ENCODE results near the gene CSF3. TPM values are rescaled to one million over a fixed set of nuclear protein-coding genes. Genes with fewer than 3 reads are reported as not detected.
"Not testable (repeated sequence)": the region's sequence is repeated elsewhere in the genome, so short reads cannot be mapped to it uniquely, and the experiment has no call there.

CSF3 gene
- total RNA-seq, 1 donor from 2014 or later = not detected

DNA sequence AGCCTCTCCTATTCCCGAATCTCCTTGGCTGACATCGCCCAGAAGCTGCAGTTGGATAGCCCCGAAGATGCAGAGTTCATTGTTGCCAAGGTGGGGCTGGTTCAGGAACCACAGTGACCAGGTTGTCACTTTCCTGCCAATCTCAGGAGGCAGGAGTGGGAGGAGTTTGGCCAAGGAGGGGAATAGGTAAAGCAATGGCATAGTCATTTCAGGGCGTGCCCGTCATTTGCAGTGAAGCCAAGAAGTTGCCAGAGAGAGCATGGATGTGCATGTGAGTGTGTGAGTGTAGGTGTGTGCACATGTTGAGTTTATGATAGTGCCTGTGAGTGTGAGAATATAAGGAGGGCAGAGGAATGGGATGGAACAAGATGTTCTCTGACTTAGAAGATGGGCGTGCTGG is 19.8 kb upstream of the CSF3 start:
- no peak for ATAC-seq
- no peak for DNase-seq (ENCODE audit: missing footprints)
- intact Hi-C loops (cut with DNase I) = no loop called here

DNA sequence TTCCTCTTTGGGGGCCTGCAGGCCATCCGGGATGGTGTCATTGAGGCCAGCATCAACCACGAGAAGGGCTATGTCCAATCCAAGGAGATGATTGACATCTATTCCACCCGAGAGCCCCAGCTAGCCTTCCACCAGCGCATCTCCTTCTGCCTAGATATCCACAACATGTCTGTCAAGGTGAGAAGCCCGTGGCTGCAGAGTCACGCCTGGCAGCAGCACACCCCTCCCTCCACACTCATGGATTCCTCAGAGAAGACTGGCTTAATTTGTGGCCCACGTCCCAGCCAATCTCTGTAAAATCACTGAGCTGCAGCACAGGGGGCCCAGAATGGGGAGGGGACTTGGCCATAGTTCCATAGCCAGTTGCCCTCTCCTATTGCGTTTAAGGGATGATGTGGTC is 19.1 kb upstream of the CSF3 start:
- no peak for ATAC-seq
- intact Hi-C loops (cut with DNase I) = no loop called here
- DNase-seq (ENCODE audit: missing footprints) = no peak

DNA sequence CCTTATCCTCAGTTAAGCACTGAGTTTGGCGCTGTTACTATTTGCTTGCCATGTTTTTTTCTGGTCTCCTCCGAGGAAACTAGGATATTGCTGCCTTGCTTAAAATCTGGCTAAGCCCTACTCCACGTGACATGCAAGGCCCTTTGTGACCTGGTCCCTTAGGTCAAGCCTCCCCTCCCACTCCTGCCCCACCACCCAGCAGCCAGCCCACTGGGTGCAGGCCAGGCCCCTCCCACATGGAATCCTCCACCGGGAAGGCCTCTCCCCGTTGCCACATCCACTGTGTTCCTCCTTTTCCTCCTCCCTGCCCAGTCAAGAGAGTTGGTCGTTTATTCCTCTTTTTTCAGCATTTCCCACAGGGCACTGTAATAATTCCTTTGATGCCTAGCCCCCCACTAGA is 18.4 kb upstream of the CSF3 start:
- ATAC-seq (peak; percentile 77), DNase-seq (ENCODE audit: missing footprints) (peak; percentile 84)
- intact Hi-C loops (cut with DNase I) = no loop called here

DNA sequence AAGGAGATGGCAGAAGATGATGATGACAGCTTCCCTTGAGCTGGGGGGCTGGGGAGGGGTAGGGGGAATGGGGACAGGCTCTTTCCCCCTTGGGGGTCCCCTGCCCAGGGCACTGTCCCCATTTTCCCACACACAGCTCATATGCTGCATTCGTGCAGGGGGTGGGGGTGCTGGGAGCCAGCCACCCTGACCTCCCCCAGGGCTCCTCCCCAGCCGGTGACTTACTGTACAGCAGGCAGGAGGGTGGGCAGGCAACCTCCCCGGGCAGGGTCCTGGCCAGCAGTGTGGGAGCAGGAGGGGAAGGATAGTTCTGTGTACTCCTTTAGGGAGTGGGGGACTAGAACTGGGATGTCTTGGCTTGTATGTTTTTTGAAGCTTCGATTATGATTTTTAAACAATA is 17.7 kb upstream of the CSF3 start:
- DNase-seq (ENCODE audit: missing footprints) (no peak), ATAC-seq (peak; percentile 20)
- intact Hi-C loops (cut with DNase I) = no loop called here

DNA sequence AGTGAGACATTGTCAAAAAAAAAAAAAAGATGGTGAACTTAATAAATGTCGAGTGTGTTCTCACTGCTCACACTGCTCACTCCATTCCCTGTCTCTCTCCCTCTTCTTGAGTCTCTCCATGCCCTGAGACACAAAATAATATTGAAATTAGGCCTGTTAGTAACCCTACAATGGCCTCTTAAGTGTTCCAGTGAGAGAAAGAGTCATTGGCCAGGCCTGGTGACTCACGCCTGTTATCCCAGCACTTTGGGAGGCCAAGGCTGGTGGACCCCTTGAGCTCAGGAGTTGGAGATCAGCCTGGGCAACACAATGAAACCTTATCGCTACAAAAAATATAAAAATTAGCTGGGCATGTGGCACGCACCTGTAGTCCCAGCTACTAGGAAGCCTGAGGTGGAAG is 16.2 kb upstream of the CSF3 start:
- no peak for DNase-seq (ENCODE audit: missing footprints)
- intact Hi-C loops (cut with DNase I) = no loop called here
- ATAC-seq = no peak

DNA sequence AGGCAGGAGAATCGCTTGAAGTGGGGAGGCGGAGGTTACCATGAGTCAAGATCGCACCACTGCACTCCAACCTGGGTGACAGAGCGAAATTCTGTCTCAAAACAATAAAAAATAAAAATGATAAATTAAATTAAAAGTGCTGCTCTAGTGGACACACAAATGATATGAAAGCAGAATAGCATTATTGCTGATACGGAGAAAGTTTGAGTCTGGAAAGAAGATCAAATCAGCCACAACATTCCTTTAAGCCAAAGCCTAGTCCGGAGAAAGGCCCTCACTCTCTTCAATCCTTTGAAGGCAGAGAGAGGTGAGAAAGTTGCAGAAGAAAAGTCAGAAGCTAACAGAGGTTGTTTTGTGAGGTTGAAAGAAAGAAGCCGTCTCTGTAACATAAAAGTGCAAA is 15.1 kb upstream of the CSF3 start:
- intact Hi-C loops (cut with DNase I) = no loop called here
- DNase-seq (ENCODE audit: missing footprints) = no peak
- ATAC-seq = no peak

DNA sequence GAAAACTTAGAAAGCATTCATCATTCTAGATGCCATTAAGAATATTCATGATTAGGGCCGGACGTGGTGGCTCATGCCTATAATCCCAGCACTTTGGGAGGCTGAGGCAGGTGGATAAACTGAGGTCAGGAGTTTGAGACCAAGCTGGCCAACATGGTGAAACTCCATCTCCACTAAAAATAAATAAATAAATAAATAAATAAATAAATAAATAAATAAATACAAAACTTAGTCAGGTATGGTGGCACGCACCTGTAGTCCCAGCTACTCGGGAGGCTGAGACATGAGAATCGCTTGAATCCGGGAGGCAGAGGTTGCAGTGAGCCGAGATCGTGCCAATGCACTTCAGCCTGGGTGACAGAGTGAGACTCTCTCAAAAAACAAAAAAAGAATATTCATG is 13.9 kb upstream of the CSF3 start:
- intact Hi-C loops (cut with DNase I); DNase-seq (ENCODE audit: missing footprints); ATAC-seq: not testable (repeated sequence)

DNA sequence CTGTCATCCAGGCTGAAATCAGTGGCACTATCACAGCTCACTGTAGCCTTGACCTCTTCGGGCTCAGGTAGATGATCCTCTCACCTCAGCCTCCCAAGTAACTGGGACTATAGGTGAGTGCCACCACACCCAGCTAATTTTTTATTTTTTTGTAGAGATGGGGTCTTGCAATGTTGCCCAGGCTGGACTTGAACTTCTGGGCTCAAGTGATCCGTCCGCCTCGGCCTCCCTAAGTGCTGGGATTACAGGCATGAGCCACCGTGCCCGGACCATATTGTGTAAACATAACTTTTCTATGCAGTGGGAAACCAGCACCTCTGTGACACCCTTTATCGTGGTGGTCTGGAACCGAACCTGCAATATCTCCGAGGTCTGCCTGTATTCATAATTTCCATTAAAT is 11.2 kb upstream of the CSF3 start:
- no peak for ATAC-seq
- no peak for DNase-seq (ENCODE audit: missing footprints)
- intact Hi-C loops (cut with DNase I) = no loop called here

DNA sequence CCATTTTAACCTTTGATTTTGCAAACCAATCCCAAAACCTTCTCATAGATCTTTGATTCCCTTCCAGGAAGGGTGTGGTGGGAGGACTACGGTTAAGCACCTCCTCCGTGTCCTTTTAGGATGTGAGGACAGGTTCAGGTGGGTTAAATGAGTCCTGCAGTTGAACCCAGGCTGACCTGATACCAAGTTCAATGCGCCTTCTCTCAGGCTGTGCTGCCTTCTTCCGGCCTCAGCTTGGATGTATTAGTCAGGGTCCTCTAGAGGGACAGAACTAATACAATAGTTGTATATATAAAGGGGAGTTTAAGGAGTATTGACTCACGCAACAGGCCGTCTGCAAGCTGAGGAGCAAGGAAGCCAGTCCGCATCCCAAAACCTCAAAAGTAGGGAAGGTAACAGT is 10.5 kb upstream of the CSF3 start:
- no peak for DNase-seq (ENCODE audit: missing footprints)
- intact Hi-C loops (cut with DNase I) = no loop called here
- no peak for ATAC-seq

DNA sequence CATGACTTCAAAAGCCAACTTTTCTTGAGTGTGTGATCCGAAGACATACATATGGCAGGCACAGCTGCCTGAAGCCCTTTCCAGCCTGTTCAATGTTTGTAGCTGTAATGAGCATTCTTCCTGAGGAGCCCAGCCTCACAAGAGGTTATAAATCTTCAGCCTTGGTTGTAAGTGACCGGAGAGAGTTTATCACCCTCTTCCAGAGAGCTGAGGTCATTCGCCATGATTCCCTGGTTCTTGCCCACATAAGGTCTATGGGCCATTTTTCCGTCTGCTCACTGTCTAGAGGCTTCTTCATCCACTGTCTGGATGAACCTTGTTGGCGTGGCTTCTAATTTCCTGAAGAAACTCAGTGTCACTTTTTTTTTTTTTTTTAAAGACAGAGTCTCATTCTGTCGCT is 9.7 kb upstream of the CSF3 start:
- intact Hi-C loops (cut with DNase I) = no loop called here
- DNase-seq (ENCODE audit: missing footprints) (no peak), ATAC-seq (no peak)

DNA sequence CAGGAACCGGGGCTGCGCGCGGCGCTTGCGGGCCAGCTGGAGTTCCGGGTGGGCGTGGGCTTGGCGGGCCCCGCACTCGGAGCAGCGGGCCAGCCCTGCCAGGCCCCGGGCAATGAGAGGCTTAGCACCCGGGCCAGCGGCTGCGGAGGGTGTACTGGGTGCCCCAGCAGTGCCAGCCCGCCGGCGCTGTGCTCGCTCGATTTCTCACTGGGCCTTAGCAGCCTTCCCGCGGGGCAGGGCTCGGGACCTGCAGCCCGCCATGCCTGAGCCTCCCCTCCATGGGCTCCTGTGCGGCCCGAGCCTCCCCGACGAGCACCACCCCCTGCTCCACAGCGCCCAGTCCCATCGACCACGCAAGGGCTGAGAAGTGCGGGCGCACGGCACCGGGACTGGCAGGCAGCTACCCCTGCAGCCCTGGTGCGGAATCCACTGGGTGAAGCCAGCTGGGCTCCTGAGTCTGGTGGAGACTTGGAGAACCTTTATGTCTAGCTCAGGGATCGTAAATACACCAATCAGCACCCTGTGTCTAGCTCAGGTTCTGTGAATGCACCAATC is 4.2 kb upstream of the CSF3 start:
- intact Hi-C loops (cut with DNase I) = loop anchor here (5.0 kb wide), 2 partner anchors 181 to 276 kb away; partner anchors contain the start of gene CDC6
- not testable (repeated sequence) for DNase-seq (ENCODE audit: missing footprints); ATAC-seq

DNA sequence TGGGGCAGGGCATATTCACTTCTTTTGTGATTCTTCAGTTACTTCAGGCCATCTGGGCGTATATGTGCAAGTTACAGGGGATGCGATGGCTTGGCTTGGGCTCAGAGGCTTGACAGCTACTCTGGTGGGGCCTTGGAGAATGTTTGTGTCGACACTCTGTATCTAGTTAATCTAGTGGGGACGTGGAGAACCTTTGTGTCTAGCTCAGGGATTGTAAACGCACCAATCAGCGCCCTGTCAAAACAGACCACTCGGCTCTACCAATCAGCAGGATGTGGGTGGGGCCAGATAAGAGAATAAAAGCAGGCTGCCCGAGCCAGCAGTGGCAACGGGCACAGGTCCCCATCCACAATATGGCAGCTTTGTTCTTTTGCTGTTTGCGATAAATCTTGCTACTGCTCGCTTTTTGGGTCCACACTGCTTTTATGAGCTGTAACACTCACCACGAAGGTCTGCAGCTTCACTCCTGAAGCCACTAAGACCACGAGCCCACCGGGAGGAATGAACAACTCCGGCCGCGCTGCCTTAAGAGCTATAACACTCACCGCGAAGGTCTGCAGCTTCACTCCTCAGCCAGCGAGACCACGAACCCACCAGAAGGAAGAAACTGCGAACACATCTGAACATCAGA is 3.1 kb upstream of the CSF3 start:
- DNase-seq (ENCODE audit: missing footprints) = not testable (repeated sequence)

DNA sequence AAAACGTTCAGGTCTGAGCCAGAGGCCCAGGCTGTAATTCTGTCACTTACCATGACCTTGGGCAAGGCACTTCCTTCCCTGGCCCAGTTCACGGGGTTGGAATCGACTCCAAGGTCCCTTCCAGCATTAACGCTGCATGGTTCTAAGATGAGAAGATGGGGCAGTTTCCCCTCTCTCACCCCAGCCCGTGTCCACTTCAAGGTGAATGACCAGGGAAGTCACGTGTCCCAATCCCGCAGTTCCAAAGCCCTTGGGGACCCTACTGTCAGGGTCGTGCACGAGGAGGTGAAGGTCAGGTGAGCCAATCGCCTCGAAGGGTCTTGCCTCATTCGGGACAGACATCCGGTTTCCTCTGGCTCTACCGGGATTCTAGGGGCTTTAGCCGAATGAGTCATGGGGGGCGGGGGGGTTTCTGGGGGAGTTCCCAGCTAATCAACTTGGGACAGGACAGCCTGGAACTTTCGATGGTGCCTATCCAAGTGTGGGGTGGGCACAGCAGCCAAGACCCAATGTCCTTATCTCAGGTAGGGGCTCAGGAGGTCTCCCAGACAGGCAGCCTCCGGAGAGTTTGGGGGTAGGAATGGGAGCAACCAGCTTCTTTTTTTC is 762 bp upstream of the CSF3 start:
- ATAC-seq (no peak), DNase-seq (ENCODE audit: missing footprints) (no peak)
- intact Hi-C loops (cut with DNase I) = loop anchor here (5.0 kb wide), 2 partner anchors 178 to 273 kb away; partner anchors contain the start of gene CDC6

More for the DNA sequence above, 3.1 kb upstream of the CSF3 start:
- intact Hi-C loops (cut with DNase I) = loop anchor here (5.0 kb wide), 2 partner anchors 180 to 275 kb away; partner anchors contain the start of gene CDC6
- not testable (repeated sequence) for ATAC-seq

DNA sequence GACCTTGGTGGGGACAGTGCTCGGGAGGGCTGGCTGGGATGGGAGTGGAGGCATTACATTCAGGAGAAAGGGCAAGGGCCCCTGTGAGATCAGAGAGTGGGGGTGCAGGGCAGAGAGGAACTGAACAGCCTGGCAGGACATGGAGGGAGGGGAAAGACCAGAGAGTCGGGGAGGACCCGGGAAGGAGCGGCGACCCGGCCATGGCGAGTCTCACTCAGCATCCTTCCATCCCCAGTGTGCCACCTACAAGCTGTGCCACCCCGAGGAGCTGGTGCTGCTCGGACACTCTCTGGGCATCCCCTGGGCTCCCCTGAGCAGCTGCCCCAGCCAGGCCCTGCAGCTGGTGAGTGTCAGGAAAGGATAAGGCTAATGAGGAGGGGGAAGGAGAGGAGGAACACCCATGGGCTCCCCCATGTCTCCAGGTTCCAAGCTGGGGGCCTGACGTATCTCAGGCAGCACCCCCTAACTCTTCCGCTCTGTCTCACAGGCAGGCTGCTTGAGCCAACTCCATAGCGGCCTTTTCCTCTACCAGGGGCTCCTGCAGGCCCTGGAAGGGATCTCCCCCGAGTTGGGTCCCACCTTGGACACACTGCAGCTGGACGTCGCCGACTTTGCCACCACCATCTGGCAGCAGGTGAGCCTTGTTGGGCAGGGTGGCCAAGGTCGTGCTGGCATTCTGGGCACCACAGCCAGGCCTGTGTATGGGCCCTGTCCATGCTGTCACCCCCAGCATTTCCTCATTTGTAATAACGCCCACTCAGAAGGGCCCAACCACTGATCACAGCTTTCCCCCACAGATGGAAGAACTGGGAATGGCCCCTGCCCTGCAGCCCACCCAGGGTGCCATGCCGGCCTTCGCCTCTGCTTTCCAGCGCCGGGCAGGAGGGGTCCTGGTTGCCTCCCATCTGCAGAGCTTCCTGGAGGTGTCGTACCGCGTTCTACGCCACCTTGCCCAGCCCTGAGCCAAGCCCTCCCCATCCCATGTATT is 1.1 kb downstream of the CSF3 start:
- DNase-seq (ENCODE audit: missing footprints) = no peak
- intact Hi-C loops (cut with DNase I) = no loop called here
- ATAC-seq = no peak

DNA sequence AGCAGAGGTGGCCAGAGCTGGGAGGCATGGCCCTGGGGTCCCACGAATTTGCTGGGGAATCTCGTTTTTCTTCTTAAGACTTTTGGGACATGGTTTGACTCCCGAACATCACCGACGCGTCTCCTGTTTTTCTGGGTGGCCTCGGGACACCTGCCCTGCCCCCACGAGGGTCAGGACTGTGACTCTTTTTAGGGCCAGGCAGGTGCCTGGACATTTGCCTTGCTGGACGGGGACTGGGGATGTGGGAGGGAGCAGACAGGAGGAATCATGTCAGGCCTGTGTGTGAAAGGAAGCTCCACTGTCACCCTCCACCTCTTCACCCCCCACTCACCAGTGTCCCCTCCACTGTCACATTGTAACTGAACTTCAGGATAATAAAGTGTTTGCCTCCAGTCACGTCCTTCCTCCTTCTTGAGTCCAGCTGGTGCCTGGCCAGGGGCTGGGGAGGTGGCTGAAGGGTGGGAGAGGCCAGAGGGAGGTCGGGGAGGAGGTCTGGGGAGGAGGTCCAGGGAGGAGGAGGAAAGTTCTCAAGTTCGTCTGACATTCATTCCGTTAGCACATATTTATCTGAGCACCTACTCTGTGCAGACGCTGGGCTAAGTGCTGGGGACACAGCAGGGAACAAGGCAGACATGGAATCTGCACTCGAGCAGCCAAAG is 2.3 kb downstream of the CSF3 start:
- ATAC-seq = no peak
- intact Hi-C loops (cut with DNase I) = no loop called here
- peak; percentile 80 for DNase-seq (ENCODE audit: missing footprints)

DNA sequence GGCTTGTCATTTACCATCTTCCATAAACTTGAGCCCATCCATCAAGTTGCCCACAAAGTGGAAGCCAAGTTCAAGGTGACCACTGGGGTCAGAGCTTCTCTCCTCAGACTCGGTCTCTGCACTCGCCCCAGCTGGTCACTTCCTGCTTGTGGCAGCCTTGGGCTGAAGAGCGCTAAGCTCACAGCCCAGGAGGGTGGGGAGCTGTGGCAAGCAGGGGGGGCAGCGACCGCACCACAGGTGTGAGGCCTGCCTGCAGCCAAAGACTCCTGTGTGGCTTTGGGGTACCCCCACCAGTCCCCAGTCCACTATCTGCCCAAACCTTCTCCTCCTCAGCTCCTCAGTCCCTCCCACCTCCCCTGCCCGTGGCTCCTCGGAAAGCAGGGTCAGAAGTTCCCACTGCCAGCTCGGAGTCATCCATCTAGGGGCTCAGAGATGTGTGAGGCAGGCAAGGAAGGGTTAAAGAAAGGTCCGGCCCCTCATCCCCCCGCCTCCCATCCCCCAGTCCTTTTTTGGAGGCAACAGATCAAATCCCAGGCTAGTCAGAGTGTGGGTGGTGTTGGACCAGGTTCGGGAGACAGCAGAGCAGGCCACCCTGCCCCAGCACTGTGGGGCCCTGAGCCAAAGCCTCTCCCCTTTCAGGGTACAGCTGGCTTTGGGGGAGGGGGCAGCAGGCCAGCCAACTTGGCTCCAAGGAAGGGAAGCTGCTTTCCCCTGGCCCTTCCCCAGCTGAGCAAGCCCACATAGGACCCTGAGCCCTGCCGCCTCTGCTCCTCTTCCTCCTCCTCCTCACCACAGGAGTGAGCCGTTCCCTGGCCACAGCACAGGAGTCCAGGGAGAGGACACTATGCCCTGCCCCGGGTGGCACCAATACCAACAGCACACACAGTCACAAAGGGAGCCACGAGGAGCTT is 3.2 kb downstream of the CSF3 start:
- peak; percentile 37 for ATAC-seq
- DNase-seq (ENCODE audit: missing footprints) = peak; percentile 43
- intact Hi-C loops (cut with DNase I) = no loop called here

DNA sequence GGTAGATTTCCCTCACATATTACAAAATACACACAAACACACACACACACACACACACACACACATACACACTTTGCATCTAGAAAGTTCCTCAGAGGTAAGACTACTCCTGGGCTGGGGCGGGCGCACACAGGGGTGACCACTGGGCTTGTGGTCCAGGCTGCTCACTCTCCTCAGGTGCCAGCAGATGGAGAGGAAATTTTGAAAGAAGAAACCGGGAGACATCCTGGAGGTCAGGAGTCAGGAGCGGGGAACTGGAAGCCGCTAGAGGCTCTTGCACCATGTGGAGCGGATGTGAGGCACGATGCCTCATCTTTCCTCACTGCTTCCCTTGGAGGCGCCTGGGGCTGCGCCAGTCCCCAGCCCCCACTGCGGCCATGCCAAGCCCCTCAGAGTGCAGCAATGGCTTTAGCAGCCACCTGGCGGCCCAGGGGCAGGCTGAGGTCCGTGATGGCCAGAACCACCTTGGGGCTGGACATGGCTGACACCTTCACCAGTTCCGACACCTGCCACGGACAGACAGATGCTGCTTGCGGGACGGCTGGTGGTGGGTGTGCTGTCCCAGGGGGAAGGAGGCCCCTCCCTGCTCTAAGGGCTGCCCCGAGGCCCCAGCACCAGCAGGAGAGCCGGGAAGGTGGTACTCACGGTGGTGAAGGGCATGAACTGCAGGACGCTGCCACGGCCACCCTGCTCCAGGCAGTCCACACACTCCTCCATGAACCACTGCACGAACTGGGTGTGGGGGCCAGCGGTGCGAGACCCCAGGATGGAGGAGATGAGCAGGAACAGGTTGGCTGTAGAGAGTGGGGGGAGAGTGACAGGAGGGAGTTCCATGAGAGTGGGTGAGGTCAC is 4.1 kb downstream of the CSF3 start:
- DNase-seq (ENCODE audit: missing footprints) (no peak), ATAC-seq (peak; percentile 24)
- intact Hi-C loops (cut with DNase I) = no loop called here

All from Right ventricle myocardium inferior (tissue), 1 donor.